Activated CD8-positive, alpha-beta memory T cell treated with anti-CD3 and anti-CD28 coated beads, Interleukin-2, amount 50 U/mL, for 24 hours (primary cell): ENCODE results near the gene RALGPS1.

Experiments
- DNase-seq: peaks from one replicate; pipeline ENCODE4 v3.0.0-alpha.2; 2020; ENCODE audit errors: extremely low read depth

Gene RALGPS1

GRCh38 chr9:127121628-127122175 is 207.1 kb downstream of the RALGPS1 start:
- DNase-seq = no peak

GRCh38 chr9:127122176-127123063 is 207.8 kb downstream of the RALGPS1 start, which contains the start of gene ANGPTL2:
TSS of gene ANGPTL2 (minus strand) at chr9:127122635. CDS start at chr9:127108731, 13,904 bp downstream.
- DNase-seq = no peak

DNA sequence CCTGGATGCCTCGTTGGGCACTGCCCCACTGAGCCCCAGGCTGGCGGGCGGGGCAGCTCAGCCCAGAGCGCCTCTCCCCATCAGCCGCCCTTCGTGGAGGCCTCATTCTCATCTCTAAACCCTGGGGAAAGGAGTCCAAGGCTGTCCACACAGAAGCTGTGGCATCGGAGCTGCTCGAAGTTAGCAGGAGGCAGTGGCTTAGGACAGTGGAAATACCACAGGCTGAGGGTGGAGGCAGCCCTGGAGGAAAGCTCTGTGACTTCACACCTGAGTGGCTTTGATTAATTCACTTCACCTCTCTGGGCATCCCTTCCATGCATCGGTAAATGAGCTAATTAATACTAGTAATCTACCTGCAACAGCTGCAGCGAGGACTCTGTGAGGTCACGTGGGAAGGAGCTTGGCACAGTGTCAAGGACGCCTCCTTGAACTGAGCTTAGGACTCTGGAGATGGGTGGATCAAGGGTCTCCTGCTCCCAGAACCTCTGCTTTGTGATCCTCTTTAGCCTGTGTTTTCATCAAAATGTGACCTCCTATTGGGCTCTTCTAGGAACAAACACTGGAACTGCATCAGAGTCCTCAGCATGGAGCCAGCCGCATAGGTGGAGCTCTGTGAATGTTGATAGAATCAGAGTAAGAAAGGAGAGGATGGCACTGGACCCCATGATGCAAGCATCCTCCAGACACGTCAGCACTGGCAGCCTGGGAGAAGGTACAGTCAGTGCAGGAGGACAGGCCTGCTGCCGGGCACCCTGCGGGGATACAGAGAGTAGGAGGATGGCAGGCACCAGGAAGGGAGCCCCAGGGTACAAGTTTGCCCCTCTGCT is 208.7 kb downstream of the RALGPS1 start:
- no peak for DNase-seq

GRCh38 chr9:127124111-127124531 is 209.5 kb downstream of the RALGPS1 start:
- DNase-seq = no peak

- no peak for DNase-seq
Observed at GRCh38 chr9:127124792-127125191, 210.2 kb downstream of the RALGPS1 start.

GRCh38 chr9:127126971-127127370 is 212.4 kb downstream of the RALGPS1 start:
- DNase-seq = no peak

GRCh38 chr9:127128341-127129072 is 213.9 kb downstream of the RALGPS1 start:
- no peak for DNase-seq

- DNase-seq = no peak
Observed at GRCh38 chr9:127129073-127129717, 214.6 kb downstream of the RALGPS1 start.

DNA sequence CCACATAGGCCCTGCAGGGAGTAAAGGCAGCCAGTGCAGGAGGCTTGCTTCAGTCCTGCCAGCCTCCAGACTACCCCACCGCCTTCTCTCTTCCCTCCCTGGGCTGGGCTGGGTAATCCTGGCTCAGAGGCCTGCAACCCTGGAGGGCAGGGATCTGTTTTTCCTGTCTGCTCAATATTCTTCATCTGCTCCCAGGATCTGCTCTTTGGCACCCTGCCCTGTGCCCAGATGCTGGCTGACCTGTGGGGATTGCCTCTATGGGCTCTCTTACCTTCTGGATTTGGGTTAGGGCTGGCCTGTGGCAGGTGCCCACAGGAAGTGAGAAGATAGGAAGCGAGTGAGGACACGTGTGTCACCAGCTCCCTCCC is 215.1 kb downstream of the RALGPS1 start:
- no peak for DNase-seq

- no peak for DNase-seq
Observed at GRCh38 chr9:127130235-127130634, 215.7 kb downstream of the RALGPS1 start.

DNA sequence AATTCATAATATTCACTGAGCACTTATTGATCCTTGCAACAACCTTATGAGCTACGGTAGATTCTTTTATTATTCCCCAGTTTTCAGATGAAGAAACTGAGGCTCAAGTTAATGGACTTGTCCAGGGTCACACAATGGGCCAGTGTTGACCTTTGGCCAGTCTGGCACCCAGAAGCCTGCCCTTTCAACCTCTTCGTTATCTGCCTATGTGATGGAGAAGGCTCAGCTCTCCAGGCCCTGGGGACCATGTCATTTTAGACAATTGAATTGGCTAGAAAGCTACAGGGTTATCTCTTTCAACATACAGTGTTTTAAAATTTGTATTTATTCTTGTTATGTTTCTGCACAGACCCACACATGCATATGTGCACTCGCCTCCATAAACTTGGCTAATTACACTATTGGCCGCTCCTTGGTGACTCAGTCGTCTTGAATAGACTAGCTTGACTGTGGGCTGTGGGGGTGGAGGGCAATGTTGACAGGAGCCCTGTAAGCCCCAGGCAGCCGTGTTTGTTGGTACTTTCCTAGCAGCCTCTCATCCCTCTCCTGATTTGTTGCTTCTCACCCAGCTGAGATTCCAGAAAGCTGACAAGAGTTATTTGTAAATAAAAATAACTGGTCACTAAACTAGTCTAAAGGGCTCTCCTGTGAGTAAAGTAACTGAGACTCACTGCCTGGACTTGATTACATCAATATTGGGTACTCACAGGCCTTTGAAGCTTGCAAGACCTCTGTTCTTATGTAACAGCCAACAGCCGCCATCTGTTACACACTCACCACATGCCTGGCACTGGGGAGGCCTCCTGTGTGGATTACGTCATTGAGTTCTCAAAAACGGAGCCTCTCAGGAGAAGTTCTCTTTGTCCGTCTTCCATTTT is 216.3 kb downstream of the RALGPS1 start:
- no peak for DNase-seq

DNA sequence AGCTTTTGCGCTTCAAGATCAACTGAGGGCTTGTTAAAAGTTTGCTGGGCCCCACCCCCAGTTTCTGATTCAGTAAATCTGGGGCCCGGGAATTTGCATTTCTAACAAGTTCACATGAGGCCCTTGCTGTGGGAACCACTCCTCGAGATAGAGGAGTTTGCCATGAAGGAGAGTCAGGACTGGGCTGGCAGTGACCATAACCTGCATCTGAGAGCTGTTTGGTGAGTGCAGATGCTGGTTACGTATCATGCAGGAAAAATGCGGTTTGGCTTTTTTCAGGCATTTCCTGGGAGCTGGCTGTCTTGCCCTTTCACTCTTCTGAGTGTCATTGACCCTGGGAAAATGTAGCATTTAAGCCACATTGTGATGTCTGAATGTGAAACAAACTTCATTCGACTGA is 217.3 kb downstream of the RALGPS1 start:
- no peak for DNase-seq

DNA sequence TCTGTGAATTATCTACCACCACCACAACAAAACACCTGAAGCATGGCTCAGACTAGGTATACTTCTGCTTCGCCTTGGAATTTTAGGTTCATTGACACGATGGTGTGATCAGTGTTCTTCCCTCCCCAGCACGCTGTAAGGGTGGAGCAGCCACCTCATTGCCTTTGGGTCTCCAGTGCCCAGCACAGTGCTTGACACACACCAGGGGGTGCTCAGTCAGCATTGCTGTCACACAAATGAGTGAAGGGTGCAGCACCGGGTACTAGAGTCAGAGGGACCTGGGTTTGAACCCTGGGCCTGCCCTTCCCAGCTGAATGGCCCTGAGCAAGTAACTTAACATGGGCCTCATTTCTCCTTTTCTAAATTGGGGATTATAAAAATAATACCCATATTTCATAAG is 217.8 kb downstream of the RALGPS1 start:
- DNase-seq = no peak

DNA sequence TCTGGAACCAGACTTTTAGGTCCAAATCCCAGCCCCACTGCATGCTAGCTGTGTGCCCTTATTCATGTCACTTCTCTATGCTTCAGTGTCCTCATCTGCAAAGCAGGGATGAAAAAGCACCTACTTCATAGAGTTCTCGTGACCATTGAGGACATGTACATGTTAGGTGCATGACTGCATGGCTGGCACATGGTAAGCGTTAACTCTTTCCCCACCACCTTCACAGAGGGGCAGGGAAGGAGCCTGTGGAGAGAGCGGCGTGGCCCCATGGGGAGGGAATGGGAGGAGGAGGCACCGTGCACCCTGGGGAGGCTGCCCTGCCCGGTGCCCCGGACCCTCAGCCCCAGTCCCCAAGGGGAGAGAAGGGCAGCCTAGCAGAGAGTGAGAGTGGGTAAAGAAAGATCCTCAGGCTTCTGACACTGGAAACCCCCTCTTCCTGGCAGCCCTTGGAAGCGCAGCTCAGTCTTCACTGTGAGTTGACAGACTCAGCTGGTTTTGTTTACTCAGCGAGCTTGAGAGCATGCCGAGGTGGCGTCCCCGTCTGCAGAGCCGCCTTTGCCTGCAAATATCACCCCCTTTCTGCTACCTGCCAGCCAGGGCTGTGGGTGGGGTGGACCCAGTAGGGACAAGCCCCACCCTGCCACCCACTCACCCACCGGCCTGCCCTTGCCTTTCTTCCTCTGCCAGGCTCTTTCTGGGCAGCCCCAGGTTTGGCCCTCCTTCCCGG is 218.5 kb downstream of the RALGPS1 start:
- DNase-seq = no peak

DNA sequence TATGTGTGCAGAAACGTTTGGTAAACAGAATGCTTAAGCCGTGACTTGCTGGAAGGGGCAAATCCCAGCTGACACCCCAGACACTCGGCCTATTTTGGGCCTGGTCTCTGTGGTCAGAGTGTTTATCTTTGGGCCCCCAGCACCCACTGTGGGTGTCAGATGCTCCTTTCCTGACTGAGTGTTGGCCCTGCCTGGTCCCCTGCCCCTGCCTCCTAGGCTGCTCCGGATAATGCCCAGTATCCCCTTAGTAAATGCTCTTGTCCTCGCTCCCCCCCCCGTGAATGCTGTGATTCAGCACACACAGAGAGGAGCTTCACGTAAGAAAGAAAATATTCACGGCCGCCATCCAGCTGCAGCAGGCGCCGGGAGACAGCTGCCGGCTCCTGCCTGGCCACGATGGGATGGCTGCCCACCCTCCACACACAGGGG is 219.2 kb downstream of the RALGPS1 start:
- DNase-seq = no peak

DNA sequence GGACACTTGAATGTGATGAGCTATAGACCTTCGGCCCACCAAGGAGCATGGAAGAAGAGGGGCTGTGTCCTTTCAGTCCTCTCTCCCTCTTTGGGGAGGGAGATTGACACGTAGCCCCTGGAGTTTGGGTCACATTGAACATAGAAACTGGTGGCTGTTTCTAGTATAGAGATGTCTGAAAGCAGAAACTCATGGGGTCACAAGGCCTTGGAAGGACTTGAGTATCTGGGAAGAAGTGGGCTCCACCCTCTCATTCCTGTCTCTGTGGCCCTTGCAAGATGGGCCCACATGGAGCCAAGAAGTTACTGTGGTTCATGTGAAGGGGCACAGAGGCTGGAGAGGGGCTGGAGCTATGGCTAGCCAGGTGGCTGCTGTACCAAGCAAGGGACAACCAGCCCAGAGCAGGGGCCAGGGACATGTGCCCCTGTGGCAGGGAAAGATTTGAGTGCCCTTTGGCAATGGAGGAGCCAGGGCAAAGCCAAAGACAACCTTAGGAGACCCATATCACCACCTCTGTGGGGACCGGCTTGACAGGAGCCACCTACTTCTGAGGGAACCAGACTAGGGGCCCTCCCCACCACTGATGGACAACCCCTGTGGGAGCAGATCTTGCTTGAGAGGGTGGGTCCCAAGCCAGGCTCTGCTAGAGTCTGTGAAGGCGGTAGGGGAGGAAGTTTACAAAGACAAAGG is 220.6 kb downstream of the RALGPS1 start:
- DNase-seq = no peak

GRCh38 chr9:127136081-127136879 is 221.7 kb downstream of the RALGPS1 start:
- DNase-seq = no peak
